Suppressor macrophage treated with lipopolysaccharide for 4 hours (primary cell): ENCODE results near the gene MTURN.

Experiments used
- DNase-seq: peaks from one replicate; pipeline ENCODE4 v3.0.0-alpha.2; 2020

Gene MTURN

DNA sequence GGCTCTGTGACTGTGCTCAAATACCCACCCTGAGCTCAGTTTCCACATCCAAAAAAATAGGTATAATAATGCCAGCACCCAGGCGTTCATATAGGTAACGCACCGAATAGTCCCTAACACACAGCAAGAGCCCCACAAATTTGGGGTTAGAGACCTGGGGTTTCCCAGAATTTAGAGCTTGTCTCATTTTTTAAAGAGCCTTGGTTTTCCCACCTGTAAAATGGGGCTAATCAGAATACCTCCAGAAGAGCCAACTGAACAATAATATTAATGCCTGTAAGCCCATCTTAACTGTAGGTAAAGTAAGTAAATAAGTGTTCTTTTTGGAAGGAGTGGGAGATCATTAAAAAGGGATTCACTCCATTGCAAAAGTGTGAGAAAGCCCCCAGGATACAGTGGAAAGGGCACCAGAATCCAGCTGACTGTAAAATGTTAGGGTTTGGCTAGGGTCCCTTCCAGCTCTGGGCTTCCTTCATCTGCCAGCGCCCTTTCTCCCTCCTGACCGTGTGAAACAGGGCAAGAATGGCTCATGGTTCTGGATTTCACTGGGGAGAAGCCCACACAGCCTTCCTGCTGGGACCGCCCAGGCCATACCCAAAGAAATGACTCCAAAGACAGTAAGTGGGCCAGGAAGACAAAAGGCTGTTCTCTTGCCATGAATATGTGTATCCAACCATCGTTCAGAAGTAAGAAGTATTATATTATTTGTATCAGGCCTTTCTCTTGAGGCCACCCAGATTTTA, 2.1 kb downstream of the MTURN start:
- no peak for DNase-seq

DNA sequence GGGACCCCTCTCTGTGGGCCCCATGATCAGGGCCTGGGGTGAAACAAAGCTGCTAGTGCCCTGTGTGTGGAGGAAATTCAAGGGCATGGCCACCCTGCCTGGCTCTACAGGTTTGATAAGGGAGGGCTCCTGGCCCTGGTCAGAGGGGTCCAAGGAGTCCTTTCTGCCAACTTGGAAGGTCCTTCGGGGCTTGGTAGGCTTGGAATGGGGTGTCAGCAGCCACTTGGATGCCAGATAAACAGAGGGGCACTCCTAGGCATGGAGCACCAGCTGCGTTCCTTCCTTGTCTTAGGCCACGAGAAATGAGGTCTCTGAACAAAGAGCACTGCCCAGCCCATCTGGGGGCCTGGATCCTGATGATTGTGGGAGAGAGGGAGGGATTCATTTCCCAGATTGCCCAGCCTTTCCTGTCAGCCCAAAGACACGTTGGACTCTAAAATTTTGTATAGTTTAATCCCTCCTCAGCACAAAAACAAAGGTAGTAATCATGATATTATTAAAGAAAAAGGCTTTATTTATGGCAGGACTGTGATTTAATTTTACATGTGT, 5.1 kb downstream of the MTURN start:
- no peak for DNase-seq

DNA sequence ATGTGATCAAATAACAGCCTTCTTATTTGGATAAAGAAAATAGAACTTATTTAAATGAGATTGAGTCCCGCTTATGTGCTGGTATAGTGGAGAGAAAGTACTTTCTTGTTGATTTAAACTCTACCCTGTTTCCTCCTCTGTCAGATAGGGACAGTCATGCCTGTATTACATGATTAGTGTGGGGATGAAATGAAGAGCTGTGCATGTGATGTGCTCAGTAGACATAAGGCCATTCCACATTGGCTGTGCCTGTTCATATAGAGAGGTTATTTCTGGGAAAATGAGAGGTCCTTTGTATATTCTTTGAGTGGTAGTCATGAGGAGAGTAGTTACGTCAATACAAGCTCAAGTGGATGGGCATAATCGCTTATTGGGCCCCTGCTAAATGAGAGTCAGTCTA, 5.7 kb downstream of the MTURN start:
- no peak for DNase-seq

DNA sequence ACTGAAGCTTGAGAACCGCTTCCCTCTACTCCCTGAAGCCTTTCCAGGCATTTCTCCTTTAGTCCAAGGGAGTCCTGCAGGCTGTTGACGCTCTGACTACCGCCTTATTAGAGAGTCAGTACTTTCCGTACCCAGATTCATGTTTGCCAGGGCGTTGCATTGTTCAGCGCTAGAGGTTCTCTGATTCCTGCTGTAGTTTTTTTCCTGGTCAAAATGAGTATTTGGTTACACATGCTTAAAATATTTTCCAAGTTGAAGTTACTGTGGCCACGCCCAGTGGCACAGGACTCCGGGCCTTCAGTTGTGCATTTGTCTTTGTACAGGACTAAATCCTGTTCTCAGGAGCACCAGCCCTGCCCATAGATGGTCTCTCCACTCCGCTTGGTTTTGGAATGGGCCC, 7.9 kb downstream of the MTURN start:
- no peak for DNase-seq

DNA sequence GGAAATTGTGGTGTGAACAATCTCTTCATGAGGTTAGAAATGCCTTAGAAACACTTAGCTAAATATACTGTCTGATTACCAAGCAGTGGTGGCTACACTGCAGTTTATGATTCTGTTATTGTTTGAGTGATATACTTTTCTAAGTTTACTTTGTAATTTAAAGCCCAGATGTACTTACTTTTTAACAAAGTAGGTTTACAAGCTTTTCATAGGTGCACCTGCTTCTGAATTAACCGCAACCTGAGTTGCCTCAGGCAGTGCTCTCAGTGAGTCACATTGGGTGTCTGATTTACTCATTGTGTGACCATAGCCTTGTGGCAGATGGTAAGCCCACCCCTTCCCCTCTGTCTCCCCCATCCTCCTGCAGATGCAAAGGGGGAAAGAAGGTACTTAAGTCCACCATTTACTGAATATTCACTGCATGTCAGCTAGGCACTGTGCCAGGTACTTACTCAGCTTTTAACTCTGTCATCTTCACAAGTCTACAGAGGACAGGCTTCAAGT, 9.0 kb downstream of the MTURN start:
- no peak for DNase-seq

DNA sequence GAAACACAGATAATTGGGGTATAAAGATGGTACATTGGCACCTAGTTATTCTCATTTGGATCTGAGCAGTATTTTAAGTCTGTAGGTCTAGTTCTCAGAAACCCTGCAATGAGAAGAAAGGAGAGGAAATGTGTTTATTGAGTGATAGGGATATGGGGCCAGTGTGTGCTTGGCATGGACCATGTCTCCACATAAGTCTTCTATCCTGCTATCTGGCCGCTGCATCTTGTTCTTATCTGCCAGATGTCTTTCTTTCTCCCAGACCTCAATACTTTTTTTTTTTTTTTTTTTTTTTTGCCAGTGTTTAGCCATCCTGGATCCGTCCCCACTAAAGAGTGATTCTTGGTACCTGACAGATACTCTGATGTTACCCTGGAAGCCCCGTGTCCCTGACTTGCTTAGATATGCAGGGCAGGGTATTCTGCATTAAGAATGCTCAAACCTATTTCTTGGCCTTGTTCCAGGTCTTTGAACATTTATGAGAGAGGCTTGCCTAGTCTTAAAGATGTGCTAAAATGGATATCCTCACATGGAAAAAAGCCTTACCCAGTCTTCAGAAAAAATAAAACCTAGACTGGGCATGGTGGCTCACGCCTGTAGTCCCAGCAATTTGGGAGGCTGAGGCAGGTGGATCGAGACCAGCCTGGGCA, 10.0 kb downstream of the MTURN start:
- DNase-seq, result no peak

GRCh38 chr7:30145426-30145970, 10.7 kb downstream of the MTURN start:
- peak; percentile 64 for DNase-seq

DNA sequence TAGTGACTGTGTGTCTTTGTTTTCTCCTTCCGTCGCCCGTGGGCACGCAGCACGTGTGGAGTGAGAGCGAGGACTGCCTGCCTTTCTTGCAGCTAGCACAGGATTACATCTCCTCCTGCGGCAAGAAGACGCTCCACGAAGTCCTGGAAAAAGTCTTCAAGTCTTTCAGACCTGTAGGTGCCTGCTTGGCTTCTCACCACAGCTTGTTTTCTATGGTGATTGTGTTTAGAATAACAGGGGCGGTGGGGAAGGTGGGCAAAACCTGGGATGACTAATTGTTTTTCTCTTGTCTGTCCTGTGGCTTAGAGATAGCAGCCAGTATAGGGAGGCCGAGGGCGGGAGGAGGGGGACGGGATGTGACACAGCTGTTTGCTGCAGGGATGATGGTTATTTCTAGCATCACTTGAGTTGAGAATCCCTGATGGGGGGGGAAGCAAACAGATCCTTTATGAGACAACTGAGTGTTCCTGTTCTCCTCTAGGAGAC, 11.4 kb downstream of the MTURN start:
- no peak for DNase-seq

DNA sequence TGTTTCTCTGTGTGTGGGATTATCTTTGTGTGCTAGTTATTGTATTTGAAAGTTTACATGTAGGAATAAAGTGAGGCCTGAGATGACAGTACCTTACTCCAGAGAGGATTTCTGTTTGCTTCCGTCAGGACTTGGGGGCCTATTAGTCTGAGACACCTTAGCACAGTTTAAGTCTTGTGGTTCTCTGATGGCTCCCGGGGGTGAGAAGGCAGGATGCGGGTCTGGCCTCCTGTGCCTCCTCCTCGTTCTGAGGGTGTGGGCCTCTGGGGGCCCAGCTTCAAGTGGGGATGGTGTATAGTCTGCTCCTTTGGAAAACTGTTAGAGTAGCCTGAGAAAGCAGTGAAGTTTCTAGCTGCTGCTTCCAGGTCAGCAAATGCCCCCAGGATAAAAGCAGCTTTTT, 12.4 kb downstream of the MTURN start:
- no peak for DNase-seq

- no peak for DNase-seq
These were observed 13.0 kb downstream of the MTURN start for GRCh38 chr7:30147785-30148184.

GRCh38 chr7:30148426-30148825, 13.6 kb downstream of the MTURN start:
- DNase-seq, result no peak

GRCh38 chr7:30148951-30149459, 14.2 kb downstream of the MTURN start:
- no peak for DNase-seq

GRCh38 chr7:30149640-30150272, 15.0 kb downstream of the MTURN start:
- no peak for DNase-seq

DNA sequence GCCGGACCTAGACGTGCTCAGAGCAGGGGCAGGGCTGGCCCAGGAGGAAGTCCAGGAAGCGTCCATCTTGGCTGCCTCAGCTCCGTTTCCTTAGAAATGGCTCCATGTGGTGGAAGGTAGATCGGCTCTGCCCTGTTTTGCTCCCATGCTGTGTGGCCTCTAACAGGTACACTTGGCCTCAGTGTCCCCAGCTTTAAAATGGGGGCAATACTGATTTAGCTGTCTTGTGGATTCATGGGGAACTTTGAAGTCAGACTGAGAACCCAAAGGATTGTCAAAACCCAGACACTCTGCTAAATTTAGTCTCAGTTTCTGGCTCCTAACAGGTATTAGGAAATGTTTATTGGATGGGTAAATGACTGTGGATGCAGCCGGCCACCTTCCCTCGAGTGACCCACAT, 15.9 kb downstream of the MTURN start:
- no peak for DNase-seq

DNA sequence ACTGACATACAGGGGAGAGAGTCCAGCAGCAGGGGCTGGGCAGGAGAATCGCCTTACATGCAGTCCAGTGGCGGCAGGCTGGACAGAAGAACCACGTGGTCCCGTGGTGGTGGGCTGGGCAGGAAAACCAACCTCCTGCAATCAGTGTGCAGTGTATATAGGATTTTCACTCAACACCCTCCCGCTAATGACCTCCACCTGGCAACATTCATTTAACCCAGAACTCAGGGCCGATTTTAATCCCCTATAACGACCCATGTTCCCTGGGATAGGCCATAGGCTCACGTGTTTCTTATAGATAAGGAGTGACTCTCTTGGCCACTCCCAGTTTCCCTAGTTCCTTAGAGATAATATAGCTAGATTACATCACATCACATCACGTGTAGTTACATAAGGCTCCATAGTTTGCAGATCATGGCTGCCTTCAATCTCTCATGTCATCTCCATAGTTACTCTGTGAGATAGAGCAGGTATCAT, 19.4 kb downstream of the MTURN start:
- no peak for DNase-seq

DNA sequence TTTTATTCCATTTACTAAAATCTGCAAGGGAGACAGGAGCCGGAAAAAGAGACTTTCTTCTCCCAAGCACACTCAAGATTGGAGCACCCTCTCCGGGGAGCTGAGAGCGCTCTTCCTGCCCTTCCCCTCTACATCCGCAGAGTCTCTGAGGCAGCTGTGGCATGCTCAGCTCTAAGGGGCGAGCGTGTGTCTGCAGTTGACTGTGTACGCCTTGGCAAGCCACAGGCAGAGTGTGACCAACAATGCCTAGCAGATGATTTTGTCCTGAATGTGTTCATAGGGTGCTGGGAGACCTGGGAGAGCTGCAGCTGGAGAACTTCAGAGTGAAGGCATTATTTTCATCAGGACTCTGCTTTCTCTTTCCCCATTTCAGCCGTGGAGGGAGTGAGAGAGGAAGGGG, 20.7 kb downstream of the MTURN start:
- no peak for DNase-seq

GRCh38 chr7:30157204-30157603, 22.4 kb downstream of the MTURN start:
- no peak for DNase-seq

- no peak for DNase-seq
These were observed 24.4 kb downstream of the MTURN start for GRCh38 chr7:30159163-30159562.

GRCh38 chr7:30159698-30160143, 24.9 kb downstream of the MTURN start:
- peak; percentile 79 for DNase-seq

DNA sequence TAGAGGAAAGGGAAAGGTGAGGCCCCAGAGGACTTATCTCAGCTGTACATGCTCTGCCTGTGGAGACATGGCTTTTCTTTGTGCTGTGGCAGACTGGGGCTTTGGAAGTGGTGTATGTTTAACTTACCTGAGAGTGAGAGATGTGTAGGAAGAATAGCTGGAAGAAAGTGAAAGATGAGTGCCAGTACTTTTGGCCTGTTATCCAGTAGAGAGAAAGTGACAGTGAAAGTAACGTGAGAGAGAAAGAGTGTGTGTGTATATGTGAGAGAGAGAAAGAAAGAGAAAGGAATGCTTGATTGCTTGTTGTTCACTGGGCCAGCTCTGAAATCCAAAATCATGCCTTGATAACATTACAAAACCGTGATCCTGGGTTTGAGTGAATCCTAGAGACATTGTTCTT, 25.5 kb downstream of the MTURN start:
- no peak for DNase-seq

- DNase-seq, result no peak
These were observed 27.3 kb downstream of the MTURN start for GRCh38 chr7:30162133-30162532.

DNA sequence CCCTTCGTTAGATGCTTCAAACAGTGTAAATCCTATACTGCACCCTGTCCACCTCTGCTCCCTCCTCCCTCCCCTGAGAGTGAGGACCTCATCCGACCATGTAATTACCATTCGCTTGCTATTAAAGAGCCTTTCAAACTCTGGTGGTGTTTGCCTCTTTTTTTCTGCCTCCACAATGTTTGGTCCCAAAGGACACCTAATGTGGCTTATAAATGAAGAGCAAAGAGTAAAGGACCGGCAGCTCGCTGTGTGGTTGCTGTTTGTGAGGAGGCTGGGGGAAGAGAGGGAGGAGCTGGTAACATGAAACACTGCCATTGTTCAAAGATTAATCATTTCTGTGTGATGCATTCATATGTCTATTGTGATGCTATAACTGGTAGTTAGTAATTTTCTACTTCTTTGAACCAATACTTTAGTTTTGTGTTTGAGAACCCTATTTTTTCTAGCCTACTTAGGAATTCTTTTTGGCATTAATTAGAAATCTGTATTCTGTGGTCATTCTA, 27.9 kb downstream of the MTURN start:
- no peak for DNase-seq
